Stimulated activated CD8-positive, alpha-beta memory T cell treated with anti-CD3 and anti-CD28 coated beads, Interleukin-15, amount 100 ng/mL, for 4 hours (primary cell): Measurements from ENCODE around the gene MINDY4.

Source experiments
- DNase-seq, 2 donors: peaks; one replicate each; pipeline ENCODE4 v3.0.0-alpha.2; 2020; ENCODE audit warnings: low read depth in 2 of 2

Gene MINDY4

DNA sequence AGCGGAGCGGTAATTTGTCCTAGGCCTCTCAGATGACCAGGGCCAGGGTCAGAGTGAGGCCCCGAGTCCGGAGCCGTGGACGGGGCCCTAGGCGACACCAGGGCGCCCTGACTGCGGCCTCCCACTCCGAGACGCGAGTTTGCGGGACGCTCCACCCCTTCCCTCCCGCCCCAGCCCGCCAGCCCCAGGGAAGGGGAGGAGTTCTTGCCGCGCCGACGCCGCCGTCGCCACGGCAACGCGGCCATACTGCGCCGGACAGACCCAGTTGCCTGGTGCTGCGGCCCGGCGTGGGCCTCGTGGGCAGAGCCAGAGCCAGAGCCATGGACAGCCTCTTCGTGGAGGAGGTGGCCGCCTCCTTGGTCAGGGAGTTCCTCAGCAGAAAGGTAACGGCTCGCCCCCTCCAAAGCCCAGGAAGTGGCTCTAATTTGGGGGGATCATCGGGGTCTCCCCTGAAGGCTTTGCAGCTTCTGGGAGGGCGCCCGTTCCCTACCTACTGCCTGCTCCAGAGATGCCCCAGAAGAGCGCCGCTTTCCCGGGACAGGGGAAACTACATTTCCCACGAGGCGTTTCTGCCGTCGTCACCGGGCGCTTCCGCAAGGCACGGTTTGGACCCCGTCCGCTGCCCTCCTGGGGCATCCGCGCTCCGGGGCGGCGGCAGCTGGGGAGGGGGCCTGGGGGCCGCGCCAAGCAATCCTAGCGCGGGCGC lies at the start of gene MINDY4:
Gene MINDY4 (plus strand): TSS at position 244 of the 706 bp plus-strand sequence. CDS start 77 bp downstream, at position 321.
- peak; percentile 18 to 45 for DNase-seq

- no peak for DNase-seq
These were observed 49.0 kb upstream of the MINDY4 start for GRCh38 chr7:30722187-30722586.

GRCh38 chr7:30722671-30723070 lies 48.5 kb upstream of the MINDY4 start:
- no peak for DNase-seq

- no peak for DNase-seq
These were observed 47.4 kb upstream of the MINDY4 start for GRCh38 chr7:30723776-30724175.

DNA sequence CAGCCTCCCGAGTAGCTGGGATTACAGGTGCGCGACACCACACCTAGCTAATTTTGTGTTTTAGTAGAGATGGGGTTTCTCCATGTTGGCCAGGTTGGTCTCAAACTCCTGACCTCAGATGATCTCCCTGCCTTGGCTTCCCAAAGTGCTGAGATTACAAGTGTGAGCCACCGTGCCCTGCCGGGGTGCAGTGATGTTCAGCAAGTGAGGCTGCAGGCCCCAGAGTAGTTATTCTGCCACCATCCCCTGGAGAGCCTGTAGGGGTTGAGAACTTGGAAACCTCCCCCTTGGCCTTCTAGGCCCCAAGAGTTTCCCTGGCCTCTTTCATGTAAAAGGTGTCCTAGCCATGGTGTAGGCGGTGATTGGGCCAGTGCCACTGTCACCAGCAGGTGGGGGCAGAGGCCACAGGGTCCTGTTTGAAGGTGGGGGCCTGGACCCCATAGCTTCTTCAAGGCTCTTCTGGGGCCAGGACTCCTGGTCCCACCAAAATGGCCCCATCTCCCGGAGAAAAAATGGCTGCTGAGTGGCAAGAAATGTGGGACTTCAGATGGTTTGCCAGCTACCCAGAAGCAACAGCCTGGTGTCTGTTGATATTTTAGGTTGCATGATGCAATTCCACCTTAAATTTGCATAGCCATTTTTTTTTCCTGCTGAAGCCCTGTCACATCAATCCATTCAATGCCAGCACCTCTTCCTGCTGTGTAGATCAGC lies 44.8 kb upstream of the MINDY4 start:
- no peak for DNase-seq

GRCh38 chr7:30727061-30727945 lies 43.9 kb upstream of the MINDY4 start:
- peak in 1 of 2 donors; percentile 19 for DNase-seq

- DNase-seq, result no peak
These were observed 42.6 kb upstream of the MINDY4 start for GRCh38 chr7:30728591-30729100.

- no peak for DNase-seq
These were observed 41.6 kb upstream of the MINDY4 start for GRCh38 chr7:30729642-30730041.

DNA sequence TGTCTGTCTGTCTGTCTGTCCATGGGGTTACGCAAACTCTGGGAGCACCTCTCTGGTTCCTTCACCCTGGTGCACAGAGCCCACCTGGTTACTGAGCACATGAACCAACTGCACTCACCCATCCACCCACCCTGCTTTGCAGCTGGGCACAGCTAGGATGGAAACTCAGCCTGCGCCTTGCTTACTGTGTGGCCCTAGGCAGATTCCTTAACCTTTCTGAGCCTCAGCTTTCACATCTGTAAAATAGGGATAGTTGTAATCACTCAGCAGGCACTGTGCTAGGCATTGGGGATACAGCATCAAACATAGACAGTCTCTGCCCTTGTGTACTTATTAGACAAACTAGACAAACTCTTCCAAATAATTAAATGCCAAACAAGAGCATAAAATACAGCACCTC lies 41.1 kb upstream of the MINDY4 start:
- DNase-seq, result no peak

GRCh38 chr7:30730996-30731395 lies 40.2 kb upstream of the MINDY4 start:
- no peak for DNase-seq

GRCh38 chr7:30731581-30731980 lies 39.6 kb upstream of the MINDY4 start:
- DNase-seq, result no peak

DNA sequence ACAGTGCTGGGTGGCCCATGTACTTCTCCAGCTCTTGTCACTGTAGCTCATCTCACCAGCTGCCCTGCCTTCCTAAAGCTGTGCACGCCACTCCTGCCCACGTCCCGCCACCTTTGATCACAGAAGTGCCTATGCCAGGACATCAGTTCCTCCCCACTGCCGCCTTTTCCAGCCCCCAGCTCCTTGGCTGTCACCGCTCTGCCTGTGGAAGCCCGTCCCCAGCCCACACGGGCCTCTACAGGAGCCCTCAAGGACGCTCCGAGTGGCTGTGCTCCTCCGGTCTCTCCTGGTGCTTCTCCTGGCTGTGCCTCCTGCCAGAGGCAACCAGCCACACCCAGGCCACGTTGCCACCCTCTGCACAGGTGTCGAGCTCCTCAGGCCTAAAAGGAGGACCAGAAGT lies 38.6 kb upstream of the MINDY4 start:
- DNase-seq, result no peak

- DNase-seq, result no peak
These were observed 38.0 kb upstream of the MINDY4 start for GRCh38 chr7:30733216-30733615.

DNA sequence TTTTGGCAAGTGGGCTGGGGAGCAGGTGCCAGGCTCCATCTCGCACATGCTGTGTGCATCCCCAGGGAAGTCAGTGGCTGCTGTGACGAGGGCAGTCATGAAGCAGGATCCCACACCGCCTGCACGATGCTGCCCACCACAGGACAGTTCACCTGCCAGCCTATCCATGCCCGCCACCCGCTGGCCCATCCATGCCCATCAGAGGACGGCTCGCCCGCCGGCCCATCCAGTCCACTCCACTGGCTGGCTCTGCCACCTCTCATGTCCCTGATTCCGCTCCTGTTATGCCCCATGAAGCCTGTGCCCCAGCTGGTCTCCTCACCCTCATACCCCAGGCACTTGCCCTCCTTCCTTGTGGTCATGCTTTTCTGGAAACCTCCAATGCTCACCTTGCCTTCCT lies 37.5 kb upstream of the MINDY4 start:
- DNase-seq, result no peak

- DNase-seq, result no peak
These were observed 36.7 kb upstream of the MINDY4 start for GRCh38 chr7:30734497-30734896.

DNA sequence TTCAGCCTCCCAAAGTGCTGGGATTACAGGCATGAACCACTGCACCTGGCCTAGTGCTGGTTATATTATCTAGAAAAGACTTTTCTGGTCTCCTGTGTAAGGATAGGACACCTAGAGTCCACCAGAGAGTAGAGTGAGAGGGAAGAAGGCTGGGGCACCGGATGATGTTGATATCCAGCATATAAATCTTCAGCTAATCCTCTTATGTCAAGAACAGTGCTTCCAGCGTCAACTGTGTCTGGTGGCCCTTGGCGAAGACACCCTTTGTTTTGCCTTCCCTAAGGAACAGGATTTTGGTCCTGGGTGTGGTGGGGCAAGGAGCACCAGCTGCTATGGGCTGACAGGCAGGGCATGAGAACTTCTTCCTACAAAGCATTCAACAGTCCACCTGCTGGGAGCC lies 35.6 kb upstream of the MINDY4 start:
- DNase-seq, result no peak

DNA sequence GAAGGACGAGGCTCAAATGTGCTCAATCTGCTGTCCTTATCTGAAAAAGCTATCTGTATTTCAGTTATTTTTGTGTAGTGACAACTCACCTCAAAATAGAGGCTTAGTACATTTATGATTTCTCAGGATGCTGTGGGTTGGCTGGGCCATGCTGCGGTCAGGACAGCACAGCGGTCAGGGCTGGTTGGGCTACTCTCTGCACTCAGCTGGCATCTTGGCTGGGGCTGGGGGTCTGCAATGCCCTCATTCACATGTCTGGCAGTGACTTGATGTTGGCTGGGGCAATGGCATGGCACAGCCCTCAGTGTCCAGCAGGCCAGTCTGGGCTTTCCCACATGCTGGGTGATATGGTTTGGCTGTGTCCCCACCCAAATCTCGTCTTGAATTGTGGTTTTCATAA lies 34.9 kb upstream of the MINDY4 start:
- DNase-seq, result no peak

DNA sequence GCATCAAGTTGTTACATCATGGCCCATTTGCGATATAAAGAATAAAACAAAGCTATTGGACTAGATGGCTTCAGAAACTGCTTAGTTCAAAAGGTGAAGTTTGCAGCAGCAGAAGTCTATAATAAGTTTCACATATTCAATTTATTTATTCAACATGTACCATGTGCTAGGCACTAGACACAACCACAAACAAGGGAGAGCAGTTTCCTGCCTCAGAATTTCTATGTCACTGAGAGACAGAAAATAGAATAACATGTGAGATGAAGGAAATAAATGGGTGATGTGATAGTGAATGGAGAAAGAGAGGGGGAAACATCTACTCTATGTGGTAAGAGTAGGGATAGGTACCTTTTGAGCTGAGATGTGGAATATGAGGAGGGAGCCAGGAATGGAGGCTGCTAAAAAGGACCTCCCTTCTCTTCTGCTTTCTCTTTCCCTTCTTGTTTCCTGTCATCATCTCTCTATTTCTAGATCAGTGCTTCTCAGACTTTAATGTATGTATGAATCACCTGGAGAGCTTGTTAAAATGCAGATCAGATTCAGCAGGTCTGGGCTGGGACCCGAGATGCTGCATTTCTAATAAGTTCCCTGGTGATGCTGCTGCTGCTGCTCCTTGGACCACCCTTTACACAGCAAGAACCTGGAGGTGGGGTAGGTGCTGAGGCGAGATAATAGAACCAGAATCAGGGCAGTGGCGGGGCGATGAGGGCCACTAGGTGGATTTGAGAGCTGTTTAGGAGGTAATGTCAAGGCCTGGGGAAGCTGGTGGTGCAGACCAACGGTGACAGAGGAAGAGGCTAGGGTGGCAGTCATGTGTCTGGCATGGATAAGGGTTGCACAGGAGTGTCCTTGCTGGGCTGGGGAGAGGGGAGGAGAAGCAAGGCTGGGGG lies 32.9 kb upstream of the MINDY4 start:
- DNase-seq, result no peak

GRCh38 chr7:30739691-30740090 lies 31.5 kb upstream of the MINDY4 start:
- no peak for DNase-seq

GRCh38 chr7:30740417-30741181 lies 30.6 kb upstream of the MINDY4 start:
- peak; percentile 14 to 30 for DNase-seq
